Lung (tissue), 12 donors: ENCODE measurements around the gene CPSF3. TPM values are rescaled to one million over a fixed set of nuclear protein-coding genes. Genes with fewer than 3 reads are reported as not detected.

Experiments used
- ATAC-seq: fragments of 200-7000 bp; cut with Tn5 transposase; one replicate; pipeline ENCODE4 v1.9.1; 2020; ENCODE audit warnings: moderate number of reproducible peaks; ENCODE audit not compliant: insufficient read depth, low FRiP score
- DNase-seq, 3 donors: peaks; one replicate each; pipeline ENCODE4 v3.0.0-alpha.2; 2013 to 2017
- H3K27ac ChIP-seq, 2 donors: one replicate each; pipeline ENCODE4 v1.5.1; 2013; ENCODE audit warnings: mild to moderate bottlenecking in 2 of 2, moderate library complexity in 2 of 2, control low read depth in 1 of 2, inconsistent platforms in 1 of 2, low read depth in 1 of 2, low read length in 1 of 2
- H3K27me3 ChIP-seq, 3 donors: one replicate each; pipeline ENCODE4 v1.5.1; 2013; ENCODE audit warnings: low read length in 2 of 3; ENCODE audit not compliant: control insufficient read depth in 3 of 3, insufficient read depth in 3 of 3
- H3K36me3 ChIP-seq, 4 donors: one replicate each; pipeline ENCODE4 v1.5.1; 2013; ENCODE audit warnings: low read length in 4 of 4, mild to moderate bottlenecking in 1 of 4, moderate library complexity in 1 of 4; ENCODE audit not compliant: control insufficient read depth in 4 of 4, insufficient read depth in 4 of 4
- H3K4me1 ChIP-seq, 5 donors: one replicate each; pipeline ENCODE4 v1.5.1; 2013; ENCODE audit warnings: low read length in 5 of 5, mild to moderate bottlenecking in 2 of 5, moderate library complexity in 1 of 5; ENCODE audit not compliant: control insufficient read depth in 5 of 5, insufficient read depth in 5 of 5
- H3K4me3 ChIP-seq: one replicate; pipeline ENCODE4 v1.5.1; 2013; ENCODE audit warnings: mild to moderate bottlenecking, control low read depth, moderate library complexity
- H3K9ac ChIP-seq, 2 donors: one replicate each; pipeline ENCODE4 v1.5.1; 2013; ENCODE audit warnings: low read length in 2 of 2, control low read depth in 1 of 2; ENCODE audit not compliant: insufficient read depth in 1 of 2
- H3K9me3 ChIP-seq, 4 donors: one replicate each; pipeline ENCODE4 v1.5.1; 2013; ENCODE audit warnings: low read length in 3 of 4, mild to moderate bottlenecking in 1 of 4, moderate library complexity in 1 of 4; ENCODE audit not compliant: control insufficient read depth in 4 of 4, insufficient read depth in 3 of 4
- CTCF ChIP-seq: IDR thresholded peaks from 2 replicates; pipeline ENCODE4 v1.5.1; 2012; ENCODE audit warnings: mild to moderate bottlenecking; ENCODE audit errors: control extremely low read depth, extremely low read depth
- WGBS, 2 donors: extraction: QIAGEN DNeasy Blood & Tissue Kit; methylation state at CpG; one replicate each; pipeline ENCODE4 v1.1.7; 2013; 5-methylcytosine and 5-hydroxymethylcytosine counted together
- polyA plus RNA-seq, 2 donors: library from polyadenylated mRNA; stranded (reverse); fragments of 200-250 nt; gene quantifications; one replicate each; pipeline ENCODE4 v1.2.1, GENCODE V29; 2013
- total RNA-seq, 2 donors: library from RNA; depleted of rRNA in 1 of 2; stranded (reverse); fragments of >200 nt in 1 of 2; gene quantifications; one replicate each; pipeline ENCODE4 v1.2.1, GENCODE V29; 2014 to 2021
- donor health status: control.
- donor health status: control.
- donor health status: Bipolar disorder and iron deficiency.
- donor health status: healthy.
- donor health status: DM: yes; HTN: yes; CAD: no.

Gene CPSF3
- total and polyA plus RNA-seq, 4 donors, result 15.6 to 25.9 (median 20.8) TPM

GRCh38 chr2:9493478-9493877 lies 70.0 kb downstream of the CPSF3 start:
- no peaks in the 10 kb centered on the region for H3K27me3 ChIP-seq
- DNase-seq, result no peak
- H3K4me3 ChIP-seq, result no peak overlapping the region
- no peak for ATAC-seq
- peaks cover 44 to 64% (median 48%) of the 10 kb centered on the region in 4 donors for H3K36me3 ChIP-seq
- H3K9me3 ChIP-seq, result no peaks in the 10 kb centered on the region
- H3K27ac ChIP-seq, result no peak overlapping the region
- no peak overlapping the region for H3K9ac ChIP-seq
- TF ChIP-seq CTCF, result no peak
- WGBS, 2 donors, result 83 to 92% methylated on average over 3 of the region's 3 CpGs
- H3K4me1 ChIP-seq, result peaks cover 0 to 5% (median 0%) of the 10 kb centered on the region in 5 donors

GRCh38 chr2:9494081-9494480 lies 70.6 kb downstream of the CPSF3 start:
- ATAC-seq (no peak), DNase-seq (no peak)
- no peak overlapping the region for H3K9ac ChIP-seq
- WGBS, 2 donors, result 94 to 96% methylated on average over 1 of the region's 1 CpG
- no peak overlapping the region for H3K4me3 ChIP-seq
- H3K9me3 ChIP-seq, result no peaks in the 10 kb centered on the region
- TF ChIP-seq CTCF, result no peak
- peaks cover 0 to 5% (median 0%) of the 10 kb centered on the region in 5 donors for H3K4me1 ChIP-seq
- H3K27me3 ChIP-seq, result no peaks in the 10 kb centered on the region
- H3K27ac ChIP-seq, result no peak overlapping the region
- H3K36me3 ChIP-seq, result peaks cover 45 to 63% (median 47%) of the 10 kb centered on the region in 4 donors

GRCh38 chr2:9497017-9497416 lies 73.6 kb downstream of the CPSF3 start:
- TF ChIP-seq CTCF, result no peak
- DNase-seq (no peak), ATAC-seq (no peak)
- Histone ChIP-seq H3K27ac (no peak overlapping the region), H3K9ac (no peak overlapping the region), H3K9me3 (no peaks in the 10 kb centered on the region), H3K36me3 (peaks cover 30 to 57% (median 38%) of the 10 kb centered on the region in 4 donors), H3K27me3 (no peaks in the 10 kb centered on the region), H3K4me3 (no peak overlapping the region), H3K4me1 (peaks cover 0 to 5% (median 0%) of the 10 kb centered on the region in 5 donors)
- 94 to 95% methylated on average over 4 of the region's 4 CpGs for WGBS, 2 donors

- whole genome bisulfite sequencing, 2 donors, result 78 to 83% methylated on average over 1 of the region's 1 CpG
- H3K27me3 ChIP-seq, result no peaks in the 10 kb centered on the region
- peaks cover 0 to 5% (median 0%) of the 10 kb centered on the region in 5 donors for H3K4me1 ChIP-seq
- no peaks in the 10 kb centered on the region for H3K9me3 ChIP-seq
- H3K9ac ChIP-seq, result no peak overlapping the region
- H3K4me3 ChIP-seq, result no peak overlapping the region
- H3K36me3 ChIP-seq, result peaks cover 28 to 49% (median 41%) of the 10 kb centered on the region in 4 donors
- no peak for DNase-seq
- no peak for ATAC-seq
- TF ChIP-seq CTCF, result no peak
- no peak overlapping the region for H3K27ac ChIP-seq
These were observed 74.8 kb downstream of the CPSF3 start for GRCh38 chr2:9498210-9498609.
